MM.1S (cell line): ENCODE data around the gene VAV2.

Source experiments
- CTCF ChIP-seq: fragments of 300-600 bp; sonication (generic); IDR thresholded peaks from 2 replicates; pipeline ENCODE4 v1.5.1; 2016; ENCODE audit warnings: antibody characterized with exemption, low read length, mixed read lengths
- EZH2 ChIP-seq: fragments of 300-600 bp; sonication (generic); optimal IDR thresholded peaks from 2 replicates; pipeline ENCODE3; 2017; ENCODE audit warnings: low read depth, mild to moderate bottlenecking, antibody characterized with exemption, low read length, mixed read lengths

GRCh38 chr9:133762488-133763271, 229.4 kb downstream of the VAV2 start:
- TF ChIP-seq CTCF = no peak
- no peak for TF ChIP-seq EZH2
